DMS153 treated with DMSO at 0.1 percent for 48 hours (cell line): ENCODE data around the gene ZNF415.
"Not testable (repeated sequence)": the region's sequence is repeated elsewhere in the genome, so short reads cannot be mapped to it uniquely, and the experiment has no call there.

Experiments used
- DNase-seq: peaks from one replicate; lab custom pipeline; 2025; ENCODE audit not compliant: unreplicated experiment; lab: John Stamatoyannopoulos, UW

Gene ZNF415

GRCh38 chr19:53102756-53103233 lies 29.9 kb downstream of the ZNF415 start:
- no peak for DNase-seq

- no peak for DNase-seq
These were observed 30.4 kb downstream of the ZNF415 start for GRCh38 chr19:53102206-53102755.

GRCh38 chr19:53101518-53101917 lies 31.2 kb downstream of the ZNF415 start:
- no peak for DNase-seq

GRCh38 chr19:53098570-53098969 lies 34.1 kb downstream of the ZNF415 start:
- not testable (repeated sequence) for DNase-seq

- DNase-seq: not testable (repeated sequence)
These were observed 35.6 kb downstream of the ZNF415 start for GRCh38 chr19:53096982-53097690.

GRCh38 chr19:53096579-53096978 lies 36.1 kb downstream of the ZNF415 start:
- DNase-seq: not testable (repeated sequence)

- DNase-seq: no peak
These were observed 37.7 kb downstream of the ZNF415 start for GRCh38 chr19:53094754-53095575.

- no peak for DNase-seq
These were observed 40.0 kb downstream of the ZNF415 start for GRCh38 chr19:53092723-53093122.

- DNase-seq: no peak
These were observed 41.1 kb downstream of the ZNF415 start for GRCh38 chr19:53091413-53092254.

GRCh38 chr19:53088091-53088490 lies 44.6 kb downstream of the ZNF415 start:
- DNase-seq: no peak

- no peak for DNase-seq
These were observed 45.8 kb downstream of the ZNF415 start for GRCh38 chr19:53086949-53087348.

- no peak for DNase-seq
These were observed 47.2 kb downstream of the ZNF415 start for GRCh38 chr19:53085496-53085895.

- DNase-seq: no peak
These were observed 49.8 kb downstream of the ZNF415 start for GRCh38 chr19:53082929-53083328.

GRCh38 chr19:53079313-53079924 lies 53.3 kb downstream of the ZNF415 start:
- DNase-seq: no peak

- DNase-seq: no peak
These were observed 54.0 kb downstream of the ZNF415 start for GRCh38 chr19:53078668-53079067.

- DNase-seq: no peak
These were observed 55.7 kb downstream of the ZNF415 start for GRCh38 chr19:53076984-53077383.

- DNase-seq: no peak
These were observed 63.9 kb downstream of the ZNF415 start for GRCh38 chr19:53068834-53069233.

- DNase-seq: no peak
These were observed 64.5 kb downstream of the ZNF415 start for GRCh38 chr19:53068199-53068598.

- DNase-seq: no peak
These were observed 74.7 kb downstream of the ZNF415 start for GRCh38 chr19:53057904-53058580.
